IMR-90 (cell line): ENCODE data around the gene TMTC1.

ENCODE experiments used
- BHLHE40 ChIP-seq: fragments of 150-350 bp; IDR thresholded peaks from 2 replicates; pipeline ENCODE4 v1.6.1; 2016; ENCODE audit warnings: mild to moderate bottlenecking, low read depth, low read length
- CTCF ChIP-seq: conservative IDR thresholded peaks from 2 replicates; pipeline ENCODE4 v1.5.1; 2012; ENCODE audit warnings: mild to moderate bottlenecking, low read depth, low read length, improper control_type of control experiment
- FOS ChIP-seq: fragments of 150-350 bp; IDR thresholded peaks from 2 replicates; pipeline ENCODE4 v1.6.1; 2016; ENCODE audit warnings: low read depth, low read length
- MAZ ChIP-seq: IDR thresholded peaks from 2 replicates; pipeline ENCODE4 v1.6.1; 2012; ENCODE audit warnings: low read depth, mild to moderate bottlenecking, low read length, improper control_type of control experiment, moderate library complexity, borderline replicate concordance
- POLR2A ChIP-seq: IDR thresholded peaks from 2 replicates; pipeline ENCODE4 v1.6.1; 2012; ENCODE audit warnings: mild to moderate bottlenecking, low read depth, low read length
- RAD21 ChIP-seq: IDR thresholded peaks from 2 replicates; pipeline ENCODE4 v1.6.1; 2012; ENCODE audit warnings: low read length, improper control_type of control experiment
- USF2 ChIP-seq: fragments of 150-350 bp; IDR thresholded peaks from 2 replicates; pipeline ENCODE4 v1.6.1; 2017; ENCODE audit warnings: mild to moderate bottlenecking, antibody characterized with exemption, low read length, low read depth

GRCh38 chr12:29627221-29627620 lies 156.5 kb downstream of the TMTC1 start:
- TF ChIP-seq BHLHE40 (no peak), CTCF (no peak), RAD21 (no peak), USF2 (no peak), FOS (no peak), POLR2A (no peak), MAZ (no peak)
